Measurements from ENCODE around the gene SLC13A5.

The SLC13A5 gene

DNA sequence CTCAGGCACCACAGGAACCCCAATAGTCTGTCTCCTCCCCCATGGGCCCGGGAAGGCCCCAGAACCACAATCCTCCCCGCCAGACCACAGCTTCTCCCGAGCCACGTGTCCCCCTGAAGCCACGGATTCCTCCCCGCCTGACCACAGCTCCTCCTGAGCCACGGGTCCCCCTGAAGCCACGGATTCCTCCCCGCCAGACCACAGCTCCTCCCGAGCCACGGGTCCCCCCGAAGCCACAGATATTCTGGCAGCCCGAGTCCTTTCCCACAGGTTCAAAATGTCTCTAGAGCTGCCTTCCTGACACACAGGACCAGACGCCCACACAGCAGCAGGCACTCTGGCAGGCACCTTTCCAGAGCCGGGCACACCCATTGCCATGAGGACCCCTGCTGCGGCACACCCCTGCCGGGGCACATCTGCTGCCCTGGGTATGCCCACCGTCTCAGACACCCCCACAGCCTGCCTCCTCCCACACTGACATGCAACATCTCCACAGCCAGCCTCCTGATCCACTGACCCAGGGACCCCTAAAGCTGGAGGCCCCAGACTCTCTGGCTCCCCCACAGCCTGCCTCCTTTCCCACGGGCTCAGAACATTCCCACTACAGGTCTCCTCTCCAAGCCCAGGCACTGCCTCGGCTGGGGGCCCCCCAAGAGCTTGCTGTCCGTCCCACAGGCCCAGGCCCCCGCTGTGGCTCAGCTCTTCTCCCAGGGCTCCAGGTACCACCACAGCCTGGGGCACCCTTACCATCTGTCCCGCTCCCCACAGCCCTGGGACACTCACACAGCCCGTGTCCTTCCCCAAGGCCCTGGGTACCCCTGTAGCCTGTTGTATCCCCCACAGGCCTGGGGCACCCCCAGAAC, 74.9 kb downstream of the SLC13A5 start:
- DNase-seq (ENCODE audit: low spot score) = no peak

DNA sequence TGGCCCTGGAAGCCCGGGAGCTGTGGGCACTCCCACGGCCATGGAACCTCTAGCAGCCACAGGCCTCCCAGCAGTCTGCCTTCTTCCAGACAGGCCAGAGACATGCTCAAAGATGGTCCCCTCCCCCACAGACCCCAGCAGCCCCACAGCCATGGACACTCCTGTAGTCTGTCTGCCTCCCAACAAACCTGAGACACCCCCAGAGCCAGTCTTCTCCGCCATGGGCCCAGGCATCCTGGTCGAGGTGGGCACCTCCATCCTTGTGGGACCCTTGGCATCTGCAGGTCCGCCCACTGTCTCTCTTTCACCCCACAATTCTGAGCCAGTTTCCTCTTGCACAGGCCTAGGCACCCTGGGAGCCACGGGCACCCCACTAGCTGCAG, 75.7 kb downstream of the SLC13A5 start:
- DNase-seq (ENCODE audit: low spot score) = no peak

DNA sequence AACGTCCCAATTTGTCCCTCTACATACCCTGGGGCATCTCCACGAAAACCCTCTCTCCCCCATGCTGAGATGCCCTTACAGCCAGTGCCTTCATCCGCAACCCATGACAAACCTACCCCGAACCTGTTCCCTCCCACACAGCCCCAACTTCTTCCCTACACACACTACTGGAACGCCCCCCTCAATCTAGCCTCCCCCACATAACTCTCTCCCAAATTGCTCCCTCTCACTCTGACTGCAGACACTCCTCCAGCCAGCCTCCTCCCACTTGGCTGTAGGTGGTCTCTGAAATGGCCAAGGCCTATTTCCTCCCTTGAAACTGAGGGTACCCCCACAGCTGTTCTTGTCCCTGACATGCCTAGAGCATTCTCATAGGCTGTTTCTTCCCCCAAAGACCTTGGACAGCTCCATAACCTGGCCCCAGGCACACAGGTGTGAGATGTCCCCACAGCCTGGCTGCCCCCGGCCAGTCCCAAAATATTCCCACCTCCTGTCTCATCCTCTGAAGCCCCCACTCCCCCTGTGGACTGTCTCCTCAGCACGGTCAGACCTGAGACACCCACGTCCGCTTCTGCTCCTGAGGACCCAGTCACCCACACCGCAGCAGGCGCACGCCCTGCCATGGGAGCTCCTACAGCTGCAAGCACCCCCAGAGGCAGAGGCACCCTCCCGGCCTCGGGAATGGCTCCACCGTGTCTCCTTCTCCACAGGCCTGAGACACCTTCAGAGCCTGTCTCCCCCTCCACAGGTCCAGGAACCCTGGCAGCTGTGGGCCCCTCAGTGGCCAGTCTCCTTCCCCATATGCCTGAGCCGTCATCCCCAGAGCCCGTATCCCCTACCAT, 76.3 kb downstream of the SLC13A5 start:
- no peak for DNase-seq (ENCODE audit: low spot score)

DNA sequence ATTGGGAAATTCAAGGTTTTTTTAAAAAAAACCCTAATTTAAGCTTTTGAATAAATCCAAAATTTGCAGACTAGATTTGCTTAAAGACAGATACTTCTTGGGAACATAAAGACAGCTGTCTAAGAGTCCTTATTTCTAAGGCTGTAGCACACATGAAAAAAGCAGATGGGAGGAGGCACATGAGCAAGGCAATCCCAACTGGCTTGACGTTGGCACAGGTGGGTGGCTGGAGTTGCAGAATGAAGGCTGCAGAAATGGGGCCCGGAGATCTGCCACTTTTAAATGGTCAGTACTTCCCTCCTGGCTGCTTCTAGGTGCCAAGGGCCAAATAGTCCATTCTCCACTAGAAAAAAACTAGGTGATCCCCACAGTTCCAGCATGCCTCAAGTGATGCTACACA, 77.1 kb downstream of the SLC13A5 start:
- DNase-seq (ENCODE audit: low spot score) = no peak

All from germinal center (tissue), 1 donor.